Measurements from ENCODE around the gene NUMBL.

GRCh38 chr19:40721140-40721486, 30.7 kb upstream of the NUMBL start:
- TF ChIP-seq CTCF (IDR thresholded peaks at IDR 0.05; ENCODE audit: insufficient read depth, low read length, poor library complexity, severe bottlenecking) (no peak), EZH2phosphoT487 (conservative IDR thresholded peaks at IDR 0.05; ENCODE audit: low read length) (no peak)

Data from SU-DHL-6 (cell line).